Stimulated activated CD8-positive, alpha-beta memory T cell treated with anti-CD3 and anti-CD28 coated beads, Interleukin-15, amount 100 ng/mL, for 48 hours (primary cell): Measurements from ENCODE around the gene RALGAPA2.

Experiments used
- DNase-seq, 2 donors: peaks; one replicate each; pipeline ENCODE4 v3.0.0-alpha.2; 2020; ENCODE audit warnings: low read depth in 2 of 2

RALGAPA2 gene

GRCh38 chr20:20630551-20630950 lies 81.9 kb downstream of the RALGAPA2 start:
- no peak for DNase-seq

- no peak for DNase-seq
These were observed 82.8 kb downstream of the RALGAPA2 start for GRCh38 chr20:20629556-20630188.

- DNase-seq: no peak
These were observed 84.1 kb downstream of the RALGAPA2 start for GRCh38 chr20:20628314-20628713.

GRCh38 chr20:20627471-20627870 lies 85.0 kb downstream of the RALGAPA2 start:
- DNase-seq: no peak

GRCh38 chr20:20624914-20625313 lies 87.5 kb downstream of the RALGAPA2 start:
- DNase-seq: no peak

- DNase-seq: no peak
These were observed 91.2 kb downstream of the RALGAPA2 start for GRCh38 chr20:20621195-20621594.

GRCh38 chr20:20614391-20614790 lies 98.1 kb downstream of the RALGAPA2 start:
- no peak for DNase-seq

- DNase-seq: no peak
These were observed 100.2 kb downstream of the RALGAPA2 start for GRCh38 chr20:20612251-20612650.

GRCh38 chr20:20611167-20611566 lies 101.3 kb downstream of the RALGAPA2 start:
- no peak for DNase-seq

GRCh38 chr20:20609522-20609921 lies 102.9 kb downstream of the RALGAPA2 start:
- no peak for DNase-seq

- no peak for DNase-seq
These were observed 103.8 kb downstream of the RALGAPA2 start for GRCh38 chr20:20608641-20609040.

- no peak for DNase-seq
These were observed 104.4 kb downstream of the RALGAPA2 start for GRCh38 chr20:20608041-20608440.

GRCh38 chr20:20606881-20607280 lies 105.6 kb downstream of the RALGAPA2 start:
- DNase-seq: no peak

GRCh38 chr20:20606050-20606449 lies 106.4 kb downstream of the RALGAPA2 start:
- no peak for DNase-seq

- no peak for DNase-seq
These were observed 107.5 kb downstream of the RALGAPA2 start for GRCh38 chr20:20604907-20605306.

- no peak for DNase-seq
These were observed 108.1 kb downstream of the RALGAPA2 start for GRCh38 chr20:20604357-20604756.

- peak in 1 of 2 donors; percentile 4 for DNase-seq
These were observed 109.0 kb downstream of the RALGAPA2 start for GRCh38 chr20:20603339-20603990.

GRCh38 chr20:20597966-20598365 lies 114.5 kb downstream of the RALGAPA2 start:
- DNase-seq: no peak

GRCh38 chr20:20594171-20594530 lies 118.3 kb downstream of the RALGAPA2 start:
- DNase-seq: no peak

- DNase-seq: no peak
These were observed 118.8 kb downstream of the RALGAPA2 start for GRCh38 chr20:20593447-20594170.

- DNase-seq: no peak
These were observed 127.3 kb downstream of the RALGAPA2 start for GRCh38 chr20:20585146-20585545.

GRCh38 chr20:20582734-20583133 lies 129.7 kb downstream of the RALGAPA2 start:
- DNase-seq: no peak

- no peak for DNase-seq
These were observed 132.3 kb downstream of the RALGAPA2 start for GRCh38 chr20:20580139-20580538.
